Lung (tissue), 12 donors: ENCODE results near the gene PPP1R3D. TPM values are rescaled to one million over a fixed set of nuclear protein-coding genes. Genes with fewer than 3 reads are reported as not detected.
A peak's percentile ranks its signal among the peaks of the same experiment; 100 is the strongest.

ENCODE experiments used
- ATAC-seq: fragments of 200-7000 bp; cut with Tn5 transposase; one replicate; pipeline ENCODE4 v1.9.1; 2020; ENCODE audit warnings: moderate number of reproducible peaks; ENCODE audit not compliant: insufficient read depth, low FRiP score
- DNase-seq, 3 donors: peaks; one replicate each; pipeline ENCODE4 v3.0.0-alpha.2; 2013 to 2017
- H3K27ac ChIP-seq, 2 donors: one replicate each; pipeline ENCODE4 v1.5.1; 2013; ENCODE audit warnings: mild to moderate bottlenecking in 2 of 2, moderate library complexity in 2 of 2, control low read depth in 1 of 2, inconsistent platforms in 1 of 2, low read depth in 1 of 2, low read length in 1 of 2
- H3K27me3 ChIP-seq, 3 donors: one replicate each; pipeline ENCODE4 v1.5.1; 2013; ENCODE audit warnings: low read length in 2 of 3; ENCODE audit not compliant: control insufficient read depth in 3 of 3, insufficient read depth in 3 of 3
- H3K36me3 ChIP-seq, 4 donors: one replicate each; pipeline ENCODE4 v1.5.1; 2013; ENCODE audit warnings: low read length in 4 of 4, mild to moderate bottlenecking in 1 of 4, moderate library complexity in 1 of 4; ENCODE audit not compliant: control insufficient read depth in 4 of 4, insufficient read depth in 4 of 4
- H3K4me1 ChIP-seq, 5 donors: one replicate each; pipeline ENCODE4 v1.5.1; 2013; ENCODE audit warnings: low read length in 5 of 5, mild to moderate bottlenecking in 2 of 5, moderate library complexity in 1 of 5; ENCODE audit not compliant: control insufficient read depth in 5 of 5, insufficient read depth in 5 of 5
- H3K4me3 ChIP-seq: one replicate; pipeline ENCODE4 v1.5.1; 2013; ENCODE audit warnings: mild to moderate bottlenecking, control low read depth, moderate library complexity
- H3K9ac ChIP-seq, 2 donors: one replicate each; pipeline ENCODE4 v1.5.1; 2013; ENCODE audit warnings: low read length in 2 of 2, control low read depth in 1 of 2; ENCODE audit not compliant: insufficient read depth in 1 of 2
- H3K9me3 ChIP-seq, 4 donors: one replicate each; pipeline ENCODE4 v1.5.1; 2013; ENCODE audit warnings: low read length in 3 of 4, mild to moderate bottlenecking in 1 of 4, moderate library complexity in 1 of 4; ENCODE audit not compliant: control insufficient read depth in 4 of 4, insufficient read depth in 3 of 4
- CTCF ChIP-seq: IDR thresholded peaks from 2 replicates; pipeline ENCODE4 v1.5.1; 2012; ENCODE audit warnings: mild to moderate bottlenecking; ENCODE audit errors: control extremely low read depth, extremely low read depth
- WGBS, 2 donors: extraction: QIAGEN DNeasy Blood & Tissue Kit; methylation state at CpG; one replicate each; pipeline ENCODE4 v1.1.7; 2013; 5-methylcytosine and 5-hydroxymethylcytosine counted together
- polyA plus RNA-seq, 2 donors: library from polyadenylated mRNA; stranded (reverse); fragments of 200-250 nt; gene quantifications; one replicate each; pipeline ENCODE4 v1.2.1, GENCODE V29; 2013
- total RNA-seq, 2 donors: library from RNA; depleted of rRNA in 1 of 2; stranded (reverse); fragments of >200 nt in 1 of 2; gene quantifications; one replicate each; pipeline ENCODE4 v1.2.1, GENCODE V29; 2014 to 2021
- donor health status: control.
- donor health status: control.
- donor health status: Bipolar disorder and iron deficiency.
- donor health status: healthy.
- donor health status: DM: yes; HTN: yes; CAD: no.

Gene PPP1R3D
- total and polyA plus RNA-seq, 4 donors: 3.8 to 11.8 (median 8.1) TPM

- Histone ChIP-seq H3K9me3 (peaks cover 0 to 3% (median 0%) of the 10 kb centered on the region in 4 donors), H3K27ac (no peak overlapping the region), H3K27me3 (no peaks in the 10 kb centered on the region), H3K4me3 (no peak overlapping the region), H3K9ac (no peak overlapping the region), H3K36me3 (peaks cover 0 to 1% (median 0%) of the 10 kb centered on the region in 4 donors), H3K4me1 (no peaks in the 10 kb centered on the region)
- WGBS, 2 donors: 93 to 97% methylated on average over 4 of the region's 4 CpGs
- TF ChIP-seq CTCF: no peak
- DNase-seq: no peak
- ATAC-seq: no peak
These were observed 14.6 kb upstream of the PPP1R3D start for GRCh38 chr20:59954718-59955117.

GRCh38 chr20:59949911-59950310 lies 9.8 kb upstream of the PPP1R3D start:
- H3K27me3 ChIP-seq: no peaks in the 10 kb centered on the region
- WGBS, 2 donors: 98% methylated on average over 6 of the region's 6 CpGs
- peaks cover 0 to 4% (median under 1%) of the 10 kb centered on the region in 4 donors for H3K36me3 ChIP-seq
- peaks cover 0 to 30% (median 10%) of the 10 kb centered on the region in 5 donors for H3K4me1 ChIP-seq
- no peak overlapping the region for H3K9ac ChIP-seq
- no peak overlapping the region for H3K4me3 ChIP-seq
- DNase-seq (no peak), ATAC-seq (no peak)
- peaks cover 0 to 1% (median 0%) of the 10 kb centered on the region in 4 donors for H3K9me3 ChIP-seq
- no peak overlapping the region for H3K27ac ChIP-seq
- TF ChIP-seq CTCF: no peak

- Histone ChIP-seq H3K9ac (no peak overlapping the region), H3K4me3 (no peak overlapping the region), H3K27me3 (no peaks in the 10 kb centered on the region), H3K36me3 (peaks cover 0 to 13% (median 6%) of the 10 kb centered on the region in 4 donors), H3K9me3 (no peaks in the 10 kb centered on the region), H3K27ac (no peak overlapping the region), H3K4me1 (peaks cover 0 to 38% (median 10%) of the 10 kb centered on the region in 5 donors)
- DNase-seq: peak; percentile 51 to 88 (median 84)
- ATAC-seq: no peak
- TF ChIP-seq CTCF: peak; percentile 32
- 36 to 38% methylated on average over 7 of the region's 7 CpGs for WGBS, 2 donors
These were observed 9.0 kb upstream of the PPP1R3D start for GRCh38 chr20:59948828-59949720.
